HepG2 (cell line): ENCODE results near the gene BIRC2. TPM values are rescaled to one million over a fixed set of nuclear protein-coding genes. Genes with fewer than 3 reads are reported as not detected.

Experiments
- CCDC6 ChIP-seq: sonication (generic); formaldehyde crosslinking; IDR thresholded peaks from 2 replicates; pipeline ENCODE4 v1.8.1; 2022; ENCODE audit warnings: mild to moderate bottlenecking, missing genetic modification reagents, moderate library complexity
- CEBPZ ChIP-seq: IDR thresholded peaks from 2 replicates; pipeline ENCODE4 v1.6.1; 2012; ENCODE audit warnings: low read length, improper control_type of control experiment
- FOSL1 ChIP-seq: sonication (generic); formaldehyde crosslinking; IDR thresholded peaks from 2 replicates; pipeline ENCODE4 v1.9.0; 2021; ENCODE audit warnings: missing genetic modification reagents, borderline replicate concordance
- GATAD1 ChIP-seq: IDR thresholded peaks from 2 replicates; pipeline ENCODE4 v1.6.1; 2016; ENCODE audit warnings: missing genetic modification reagents, missing compliant biosample characterization
- HES4 ChIP-seq: sonication (generic); formaldehyde crosslinking; IDR thresholded peaks from 2 replicates; pipeline ENCODE4 v1.9.0; 2021; ENCODE audit warnings: mild to moderate bottlenecking, missing genetic modification reagents, borderline replicate concordance
- HOXA9 ChIP-seq: sonication (generic); formaldehyde crosslinking; IDR thresholded peaks from 2 replicates; pipeline ENCODE4 v1.8.1; 2022; ENCODE audit warnings: missing genetic modification reagents, mild to moderate bottlenecking, moderate library complexity, borderline replicate concordance
- ISX ChIP-seq: sonication (generic); formaldehyde crosslinking; conservative IDR thresholded peaks from 2 replicates; pipeline ENCODE4 v1.5.0; 2020; ENCODE audit warnings: missing genetic modification reagents
- KDM3A ChIP-seq: IDR thresholded peaks from 2 replicates; pipeline ENCODE4 v1.6.1; 2018; ENCODE audit warnings: low read depth, missing compliant biosample characterization
- MED13 ChIP-seq: sonication (generic); formaldehyde crosslinking; IDR thresholded peaks from 2 replicates; pipeline ENCODE4 v1.5.0; 2020; ENCODE audit warnings: missing genetic modification reagents
- MXI1 ChIP-seq: IDR thresholded peaks from 3 replicates; pipeline ENCODE4 v1.6.1; 2012; ENCODE audit warnings: low read depth, low read length, inconsistent platforms, borderline replicate concordance
- PHF8 ChIP-seq: sonication (generic); formaldehyde crosslinking; IDR thresholded peaks from 2 replicates; pipeline ENCODE4 v1.5.0; 2020; ENCODE audit warnings: missing genetic modification reagents
- POLR2AphosphoS5 ChIP-seq: IDR thresholded peaks from 2 replicates; pipeline ENCODE4 v1.6.1; 2012; ENCODE audit warnings: low read depth, low read length
- RNF2 ChIP-seq: fragments of 450-650 bp; conservative IDR thresholded peaks from 2 replicates; pipeline ENCODE4 v1.6.1; 2016; ENCODE audit warnings: low read depth
- WIZ ChIP-seq: sonication (generic); formaldehyde crosslinking; IDR thresholded peaks from 2 replicates; pipeline ENCODE4 v1.5.1; 2020; ENCODE audit warnings: mild to moderate bottlenecking, missing genetic modification reagents
- ZFY ChIP-seq: sonication (generic); formaldehyde crosslinking; IDR thresholded peaks from 2 replicates; pipeline ENCODE4 v1.4.0; 2020; ENCODE audit warnings: missing genetic modification reagents
- ZNF281 ChIP-seq: sonication (generic); formaldehyde crosslinking; IDR thresholded peaks from 2 replicates; pipeline ENCODE4 v1.4.0; 2020; ENCODE audit warnings: missing genetic modification reagents, borderline replicate concordance
- ZNF34 ChIP-seq: sonication (generic); formaldehyde crosslinking; IDR thresholded peaks from 2 replicates; pipeline ENCODE4 v1.4.0; 2020; ENCODE audit warnings: mild to moderate bottlenecking, missing genetic modification reagents, borderline replicate concordance
- ZNF552 ChIP-seq: sonication (generic); formaldehyde crosslinking; IDR thresholded peaks from 2 replicates; pipeline ENCODE4 v1.9.0; 2022; ENCODE audit warnings: missing genetic modification reagents, mild to moderate bottlenecking, borderline replicate concordance
- ZNF883 ChIP-seq: sonication (generic); formaldehyde crosslinking; IDR thresholded peaks from 2 replicates; pipeline ENCODE4 v1.5.1; 2020; ENCODE audit warnings: mild to moderate bottlenecking, missing genetic modification reagents; ENCODE audit errors: not compliant biosample characterization
- polyA plus RNA-seq, 8 experiments: library from polyadenylated mRNA; depleted of rRNA in 3 of 8; stranded (reverse) in 7 of 8; unstranded in 1 of 8; fragments of >200 nt; fragmentation: Illumina TruSeq in 4 of 8; extraction: Trizol in 4 of 8; gene quantifications; 2 replicates each; pipeline versions ENCODE4 v1.2.1 to v1.2.3, GENCODE V29; 2011 to 2016; ENCODE audit warnings: low read depth in 4 of 8, missing spikeins in 1 of 8, mixed read lengths in 1 of 8; ENCODE audit not compliant: insufficient read depth in 1 of 8
- total RNA-seq, 5 experiments: library from RNA; depleted of rRNA; stranded (reverse); fragments of >200 nt; fragmentation: Illumina TruSeq; extraction: Trizol; gene quantifications; 2 replicates each; pipeline ENCODE4 v1.2.3, GENCODE V29; 2016; ENCODE audit warnings: low read depth in 1 of 5
- TF ChIP-seq, protein P1 (sequence below): sonication (generic); formaldehyde crosslinking; conservative IDR thresholded peaks from 2 replicates; pipeline ENCODE4 v1.8.1; 2023; ENCODE audit warnings: missing genetic modification reagents
- TF ChIP-seq, protein P2 (sequence below): IDR thresholded peaks from 2 replicates; pipeline ENCODE4 v1.6.1; 2018; ENCODE audit warnings: missing genetic modification reagents

The BIRC2 gene
- total and polyA plus RNA-seq, 2 of the 13 experiments (the other 11 are each of a cell fraction or from before 2014, with no cell fraction given): 61.7 to 62.2 TPM

- peak; percentile 43 for TF ChIP-seq ZFY
- TF ChIP-seq, protein P1, sequence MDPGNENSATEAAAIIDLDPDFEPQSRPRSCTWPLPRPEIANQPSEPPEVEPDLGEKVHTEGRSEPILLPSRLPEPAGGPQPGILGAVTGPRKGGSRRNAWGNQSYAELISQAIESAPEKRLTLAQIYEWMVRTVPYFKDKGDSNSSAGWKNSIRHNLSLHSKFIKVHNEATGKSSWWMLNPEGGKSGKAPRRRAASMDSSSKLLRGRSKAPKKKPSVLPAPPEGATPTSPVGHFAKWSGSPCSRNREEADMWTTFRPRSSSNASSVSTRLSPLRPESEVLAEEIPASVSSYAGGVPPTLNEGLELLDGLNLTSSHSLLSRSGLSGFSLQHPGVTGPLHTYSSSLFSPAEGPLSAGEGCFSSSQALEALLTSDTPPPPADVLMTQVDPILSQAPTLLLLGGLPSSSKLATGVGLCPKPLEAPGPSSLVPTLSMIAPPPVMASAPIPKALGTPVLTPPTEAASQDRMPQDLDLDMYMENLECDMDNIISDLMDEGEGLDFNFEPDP (CRISPR knock-in tag): no peak
- 0 out of 2 replicates have a peak, but pooled peaks have one; percentile 40 for TF ChIP-seq POLR2AphosphoS5
- TF ChIP-seq PHF8: peak; percentile 17
- TF ChIP-seq, protein P2, sequence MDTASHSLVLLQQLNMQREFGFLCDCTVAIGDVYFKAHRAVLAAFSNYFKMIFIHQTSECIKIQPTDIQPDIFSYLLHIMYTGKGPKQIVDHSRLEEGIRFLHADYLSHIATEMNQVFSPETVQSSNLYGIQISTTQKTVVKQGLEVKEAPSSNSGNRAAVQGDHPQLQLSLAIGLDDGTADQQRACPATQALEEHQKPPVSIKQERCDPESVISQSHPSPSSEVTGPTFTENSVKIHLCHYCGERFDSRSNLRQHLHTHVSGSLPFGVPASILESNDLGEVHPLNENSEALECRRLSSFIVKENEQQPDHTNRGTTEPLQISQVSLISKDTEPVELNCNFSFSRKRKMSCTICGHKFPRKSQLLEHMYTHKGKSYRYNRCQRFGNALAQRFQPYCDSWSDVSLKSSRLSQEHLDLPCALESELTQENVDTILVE (CRISPR knock-in tag): no peak
- no peak for TF ChIP-seq MXI1
- TF ChIP-seq ZNF552 (CRISPR knock-in tag): no peak; the same call in 1 of the 2 replicates
- no peak for TF ChIP-seq KDM3A
- TF ChIP-seq ZNF281 (CRISPR knock-in tag): no peak
- TF ChIP-seq CEBPZ: no peak
- no peak for TF ChIP-seq RNF2
- TF ChIP-seq ISX: no peak
- no peak for TF ChIP-seq FOSL1 (CRISPR knock-in tag)
- no peak for TF ChIP-seq ZNF34 (CRISPR knock-in tag)
- no peak for TF ChIP-seq CCDC6 (CRISPR knock-in tag)
- TF ChIP-seq MED13 (CRISPR knock-in tag): 0 out of 2 replicates have a peak, but pooled peaks have one; percentile 12
- no peak for TF ChIP-seq ZNF883 (CRISPR knock-in tag)
- no peak for TF ChIP-seq WIZ (CRISPR knock-in tag)
- no peak for TF ChIP-seq HOXA9 (CRISPR knock-in tag)
- TF ChIP-seq HES4 (CRISPR knock-in tag): no peak
- no peak for TF ChIP-seq GATAD1 (CRISPR knock-in tag)
Observed at GRCh38 chr11:102347462-102348370, 702 bp downstream of the BIRC2 start (continued).
